GM13977 (cell line): ENCODE measurements around the gene CBY1.

Source experiments
- DNase-seq: peaks from one replicate; pipeline ENCODE4 v3.0.0; 2012; ENCODE audit warnings: low spot score
- in situ Hi-C: fragments of 300-500 bp; cut with MboI; formaldehyde crosslinking; loops from one replicate; pipeline ENCODE4 v1.12.0; 2022; ENCODE audit warnings: low sequenced_read_pairs, low pct_unique_long_range_greater_than_20kb, mixed read lengths, inconsistent platforms; ENCODE audit not compliant: unreplicated experiment
- TF ChIP-seq, protein P1 (sequence below): IDR thresholded peaks from 2 replicates; pipeline ENCODE4 v1.5.1; 2012; ENCODE audit warnings: mild to moderate bottlenecking, control low read depth; ENCODE audit not compliant: insufficient read depth; ENCODE audit errors: extremely low read depth, missing control alignments

Gene CBY1

GRCh38 chr22:38694049-38694448 lies 37.6 kb downstream of the CBY1 start:
- TF ChIP-seq, protein P1, sequence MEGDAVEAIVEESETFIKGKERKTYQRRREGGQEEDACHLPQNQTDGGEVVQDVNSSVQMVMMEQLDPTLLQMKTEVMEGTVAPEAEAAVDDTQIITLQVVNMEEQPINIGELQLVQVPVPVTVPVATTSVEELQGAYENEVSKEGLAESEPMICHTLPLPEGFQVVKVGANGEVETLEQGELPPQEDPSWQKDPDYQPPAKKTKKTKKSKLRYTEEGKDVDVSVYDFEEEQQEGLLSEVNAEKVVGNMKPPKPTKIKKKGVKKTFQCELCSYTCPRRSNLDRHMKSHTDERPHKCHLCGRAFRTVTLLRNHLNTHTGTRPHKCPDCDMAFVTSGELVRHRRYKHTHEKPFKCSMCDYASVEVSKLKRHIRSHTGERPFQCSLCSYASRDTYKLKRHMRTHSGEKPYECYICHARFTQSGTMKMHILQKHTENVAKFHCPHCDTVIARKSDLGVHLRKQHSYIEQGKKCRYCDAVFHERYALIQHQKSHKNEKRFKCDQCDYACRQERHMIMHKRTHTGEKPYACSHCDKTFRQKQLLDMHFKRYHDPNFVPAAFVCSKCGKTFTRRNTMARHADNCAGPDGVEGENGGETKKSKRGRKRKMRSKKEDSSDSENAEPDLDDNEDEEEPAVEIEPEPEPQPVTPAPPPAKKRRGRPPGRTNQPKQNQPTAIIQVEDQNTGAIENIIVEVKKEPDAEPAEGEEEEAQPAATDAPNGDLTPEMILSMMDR = no peak
- no peak for DNase-seq
- in situ Hi-C loops = no loop called here

GRCh38 chr22:38694940-38695339 lies 38.5 kb downstream of the CBY1 start:
- DNase-seq = no peak
- in situ Hi-C loops = no loop called here
- TF ChIP-seq, protein P1 = no peak

- TF ChIP-seq, protein P1 = no peak
- in situ Hi-C loops = no loop called here
- no peak for DNase-seq
Observed at GRCh38 chr22:38696606-38697424, 40.4 kb downstream of the CBY1 start.

GRCh38 chr22:38697425-38698089 lies 41.1 kb downstream of the CBY1 start:
- TF ChIP-seq, protein P1 = no peak
- in situ Hi-C loops = no loop called here

DNA sequence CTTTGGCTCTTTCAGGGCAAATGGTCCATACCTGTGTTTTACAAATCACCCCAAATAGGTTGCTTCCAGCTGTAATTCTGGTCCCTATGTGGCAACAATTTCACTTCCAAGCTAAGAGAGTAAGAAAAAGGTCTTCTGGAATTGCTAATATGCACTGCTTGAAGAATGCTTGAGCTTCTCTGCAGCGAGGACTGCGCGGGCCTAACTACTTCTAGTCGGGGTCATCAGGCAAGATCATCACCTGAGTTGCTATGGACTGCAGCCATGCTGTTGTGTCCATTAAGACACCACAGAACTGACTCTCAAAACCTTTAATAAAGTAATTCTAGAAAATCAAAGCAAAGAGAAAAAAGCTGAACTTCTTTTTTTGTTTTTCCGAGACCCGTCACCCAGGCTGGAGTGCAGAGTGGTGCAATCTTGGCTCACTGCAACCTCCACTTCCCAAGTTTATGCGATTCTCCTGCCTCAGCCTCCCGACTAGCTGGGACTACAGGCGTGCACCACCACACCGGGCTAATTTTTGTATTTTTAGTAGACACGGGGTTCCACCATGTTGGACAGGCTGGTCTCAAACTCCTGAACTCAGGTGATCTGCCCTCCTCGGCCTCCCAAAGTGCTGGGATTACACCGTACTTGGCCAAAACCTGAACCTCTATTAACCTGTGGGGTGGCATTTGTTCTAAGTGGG lies 42.1 kb downstream of the CBY1 start:
- TF ChIP-seq, protein P1 = no peak
- in situ Hi-C loops = no loop called here
- DNase-seq = no peak

More at GRCh38 chr22:38697425-38698089, 41.1 kb downstream of the CBY1 start:
- DNase-seq = no peak

DNA sequence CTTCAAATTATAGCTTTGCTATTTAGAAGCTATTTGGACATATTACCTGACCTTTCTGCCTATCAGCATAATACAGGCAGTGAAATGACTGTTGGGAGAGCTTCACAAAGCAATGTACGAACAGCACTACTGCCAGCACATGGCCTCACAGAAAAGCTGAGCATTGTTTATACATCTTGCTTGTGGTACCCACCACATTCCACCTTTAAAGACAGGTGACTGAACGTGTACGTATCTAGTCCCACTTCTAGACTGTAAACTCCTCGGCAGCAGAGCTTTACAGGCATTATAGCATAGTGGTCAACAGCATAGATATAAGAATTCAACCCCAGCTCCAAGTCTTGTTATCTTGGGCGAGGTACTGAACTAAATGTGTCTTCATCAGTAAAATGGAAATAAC lies 42.7 kb downstream of the CBY1 start:
- DNase-seq = no peak
- TF ChIP-seq, protein P1 = no peak
- in situ Hi-C loops = no loop called here
